Right lobe of liver (tissue), 6 donors: ENCODE results near the gene SF3B3. TPM values are rescaled to one million over a fixed set of nuclear protein-coding genes. Genes with fewer than 3 reads are reported as not detected.

Experiments used
- ATAC-seq, 4 donors: fragments of 200-7000 bp; cut with Tn5 transposase; one replicate each; pipeline ENCODE4 v1.9.1; 2020; ENCODE audit warnings: mild to moderate bottlenecking in 4 of 4, moderate library complexity in 4 of 4
- DNase-seq, 3 donors: peaks; one replicate each; pipeline ENCODE4 v3.0.0-alpha.2; 2020
- H3K27ac ChIP-seq, 3 donors: fragments of 200-600 bp; one replicate each; pipeline ENCODE4 v1.8.0; 2022
- H3K27me3 ChIP-seq, 2 donors: fragments of 200-600 bp; one replicate each; pipeline ENCODE4 v1.8.0; 2022
- H3K36me3 ChIP-seq, 4 donors: fragments of 200-600 bp; sonication (generic) in 1 of 4; one replicate each; pipeline versions ENCODE4 v1.5.1 to v1.8.0; 2017 to 2022; ENCODE audit warnings: control low read depth in 1 of 4
- H3K4me1 ChIP-seq, 4 donors: fragments of 200-600 bp; sonication (generic) in 1 of 4; one replicate each; pipeline versions ENCODE4 v1.5.1 to v1.8.0; 2017 to 2022; ENCODE audit warnings: control low read depth in 1 of 4
- H3K4me3 ChIP-seq, 3 donors: fragments of 200-600 bp; one replicate each; pipeline ENCODE4 v1.8.0; 2022
- H3K9me3 ChIP-seq, 4 donors: fragments of 200-600 bp; sonication (generic) in 1 of 4; one replicate each; pipeline versions ENCODE4 v1.5.1 to v1.8.0; 2017 to 2022; ENCODE audit warnings: control low read depth in 1 of 4
- POLR2A ChIP-seq: fragments of 450-650 bp; IDR thresholded peaks from one replicate; pipeline ENCODE4 v1.6.1; 2017; ENCODE audit warnings: antibody characterized with exemption, mild to moderate bottlenecking
- WGBS: methylation state at CpG from one replicate; pipeline ENCODE4 v1.1.6; 2018; ENCODE audit warnings: low coverage, low lambda C conversion rate; ENCODE audit not compliant: insufficient coverage; ENCODE audit errors: missing lambda C conversion rate; 5-methylcytosine and 5-hydroxymethylcytosine counted together
- intact Hi-C, 2 donors: fragments of 100-400 bp; cut with DNase I; formaldehyde crosslinking; loops; one replicate each; pipeline versions ENCODE4 v1.11.2 to v1.14.1; 2022
- total RNA-seq, 6 experiments: library from RNA; depleted of rRNA in 2 of 6; stranded (reverse); fragments of >200 nt in 2 of 6; fragmentation: NEBNext Ultra II Directional in 3 of 6; extraction: Animal tissue kit (Norgen Biotek cat#: 25700) in 3 of 6; gene quantifications; one replicate each; pipeline versions ENCODE4 v1.1.0 to v1.2.4, GENCODE V29; 2016 to 2023
- TF ChIP-seq, protein P1 (sequence below), 4 donors: fragments of 200-600 bp in 3 of 4; fragments of 450-650 bp in 1 of 4; IDR thresholded peaks; one replicate each; pipeline versions ENCODE4 v1.5.1 to v1.8.0; 2016 to 2022; ENCODE audit warnings: antibody characterized with exemption in 4 of 4, mild to moderate bottlenecking in 2 of 4
- donor health status: DM: no; HTN: yes; CAD: no.
- donor health status: DM: no; HTN: no; CAD: no.
- donor health status: DM: no; HTN: no; CAD: no.
- donor health status: DM: no; HTN: yes; CAD: no.
- donor health status: DM: no; HTN: yes; CAD: no.

Gene SF3B3
- total RNA-seq, 6 experiments from 2014 or later: 51.4 to 110 (median 90.7) TPM

DNA sequence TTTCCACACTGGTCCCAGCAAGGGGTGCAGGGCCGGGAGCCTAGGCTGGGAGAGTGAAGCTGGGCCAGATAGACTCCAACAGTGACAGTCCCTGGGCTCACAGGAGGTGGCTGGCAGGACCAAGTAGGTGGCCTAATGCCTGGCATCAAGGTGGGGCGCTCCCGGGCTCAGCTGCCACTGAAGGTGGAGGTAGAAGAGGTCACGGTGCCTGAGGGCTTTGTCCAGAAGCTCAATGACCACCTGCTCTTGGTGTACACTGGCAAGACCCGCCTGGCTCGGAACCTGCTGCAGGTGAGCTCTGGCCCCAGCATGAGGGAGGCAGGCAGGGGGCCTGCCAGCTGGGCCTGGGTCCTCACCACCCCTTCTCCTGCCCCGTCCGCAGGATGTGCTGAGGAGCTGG, 45.4 kb upstream of the SF3B3 start:
- TF ChIP-seq, protein P1, sequence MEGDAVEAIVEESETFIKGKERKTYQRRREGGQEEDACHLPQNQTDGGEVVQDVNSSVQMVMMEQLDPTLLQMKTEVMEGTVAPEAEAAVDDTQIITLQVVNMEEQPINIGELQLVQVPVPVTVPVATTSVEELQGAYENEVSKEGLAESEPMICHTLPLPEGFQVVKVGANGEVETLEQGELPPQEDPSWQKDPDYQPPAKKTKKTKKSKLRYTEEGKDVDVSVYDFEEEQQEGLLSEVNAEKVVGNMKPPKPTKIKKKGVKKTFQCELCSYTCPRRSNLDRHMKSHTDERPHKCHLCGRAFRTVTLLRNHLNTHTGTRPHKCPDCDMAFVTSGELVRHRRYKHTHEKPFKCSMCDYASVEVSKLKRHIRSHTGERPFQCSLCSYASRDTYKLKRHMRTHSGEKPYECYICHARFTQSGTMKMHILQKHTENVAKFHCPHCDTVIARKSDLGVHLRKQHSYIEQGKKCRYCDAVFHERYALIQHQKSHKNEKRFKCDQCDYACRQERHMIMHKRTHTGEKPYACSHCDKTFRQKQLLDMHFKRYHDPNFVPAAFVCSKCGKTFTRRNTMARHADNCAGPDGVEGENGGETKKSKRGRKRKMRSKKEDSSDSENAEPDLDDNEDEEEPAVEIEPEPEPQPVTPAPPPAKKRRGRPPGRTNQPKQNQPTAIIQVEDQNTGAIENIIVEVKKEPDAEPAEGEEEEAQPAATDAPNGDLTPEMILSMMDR (IDR thresholded peaks at IDR 0.05): no peak
- no peak for TF ChIP-seq POLR2A
- intact Hi-C loops: no loop called here
- no peak overlapping the region for H3K27ac ChIP-seq
- H3K9me3 ChIP-seq: no peaks in the 10 kb centered on the region
- H3K27me3 ChIP-seq: no peaks in the 10 kb centered on the region
- no peak overlapping the region for H3K4me3 ChIP-seq
- peaks cover 0 to 52% (median 10%) of the 10 kb centered on the region in 4 donors for H3K36me3 ChIP-seq
- no CpG with 5 or more reads among the region's 8 CpGs for WGBS
- DNase-seq: peak in 1 of 3 donors; percentile 44
- no peak for ATAC-seq
- H3K4me1 ChIP-seq: no peaks in the 10 kb centered on the region

DNA sequence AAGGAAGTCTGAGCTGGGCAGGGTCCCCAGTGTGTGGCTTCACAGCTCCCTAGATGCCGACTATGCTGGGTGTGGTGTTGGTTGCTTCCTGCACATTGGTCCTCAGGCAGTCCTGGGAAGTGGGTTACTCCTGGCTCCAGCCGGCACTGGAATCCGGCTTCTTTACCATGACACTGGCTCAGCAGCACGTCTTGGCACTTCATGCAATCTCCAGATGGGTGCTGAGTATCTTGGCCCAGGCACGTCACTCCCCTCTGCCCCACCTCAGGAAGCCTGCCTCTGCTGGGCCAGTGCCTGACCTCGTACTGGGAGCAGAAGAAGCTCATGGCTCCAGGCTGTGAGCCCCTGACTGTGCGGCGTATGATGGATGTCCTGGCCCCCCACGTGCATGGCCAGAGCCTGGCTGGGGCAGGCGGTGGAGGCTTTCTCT, 44.7 kb upstream of the SF3B3 start:
- Histone ChIP-seq H3K27ac (no peak overlapping the region), H3K27me3 (no peaks in the 10 kb centered on the region), H3K9me3 (no peaks in the 10 kb centered on the region), H3K36me3 (peaks cover 0 to 53% (median 13%) of the 10 kb centered on the region in 4 donors), H3K4me1 (no peaks in the 10 kb centered on the region), H3K4me3 (no peak overlapping the region)
- ATAC-seq (peak in 2 of 4 donors; percentile 16 to 28), DNase-seq (peak in 1 of 3 donors; percentile 40)
- intact Hi-C loops: no loop called here
- WGBS: 40% methylated on average over 1 of the region's 10 CpGs
- TF ChIP-seq POLR2A: no peak
- TF ChIP-seq, protein P1 (IDR thresholded peaks at IDR 0.05): no peak

DNA sequence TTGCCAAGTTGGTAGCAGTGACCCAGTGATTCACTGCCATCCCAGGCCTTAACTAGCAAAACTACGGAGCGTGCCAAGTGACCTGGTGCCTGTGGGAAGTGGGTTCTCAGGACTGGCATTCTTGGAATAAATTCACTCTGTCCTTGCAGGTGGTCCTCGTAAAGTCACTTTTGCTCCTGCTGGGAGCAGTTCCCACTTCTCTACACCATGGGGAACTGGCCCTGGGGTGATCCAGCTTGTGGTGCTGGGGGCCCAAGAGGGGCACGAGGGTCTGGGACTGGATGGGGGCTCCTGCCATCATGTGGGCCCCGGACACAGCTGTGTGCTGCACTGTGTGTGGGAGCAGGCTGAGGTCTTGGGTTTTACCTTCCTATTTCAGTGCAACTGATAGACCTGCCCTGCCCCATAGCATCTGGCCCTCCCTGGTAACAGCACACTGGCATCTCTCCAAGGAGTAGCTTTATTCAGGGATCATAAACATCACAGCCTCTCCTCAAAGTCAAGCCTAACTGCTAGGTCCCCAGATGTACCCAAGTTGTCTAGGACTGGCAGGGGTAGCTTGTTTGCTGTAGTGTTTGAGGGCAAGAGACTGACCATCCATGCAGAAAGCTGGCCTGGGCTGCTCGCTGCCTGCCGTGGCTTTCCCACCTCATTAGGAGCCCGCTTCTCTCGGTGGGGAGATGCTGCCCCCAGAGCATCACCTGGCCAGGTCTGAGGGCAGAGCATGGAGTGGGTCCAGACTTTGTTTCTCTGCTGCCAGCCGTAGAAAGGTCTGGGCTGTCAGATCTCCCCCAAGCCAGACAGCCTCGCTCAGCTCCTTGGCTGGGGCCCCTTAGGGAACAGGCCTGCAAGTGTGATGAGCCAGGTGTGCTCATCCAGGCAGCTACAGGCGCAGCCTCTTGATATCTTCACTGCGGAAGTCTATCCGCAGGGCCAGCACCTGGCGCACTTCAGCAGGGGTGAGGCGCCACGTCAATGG, 43.2 kb upstream of the SF3B3 start:
- H3K4me3 ChIP-seq: no peak overlapping the region
- 80% methylated on average over 1 of the region's 17 CpGs for WGBS
- H3K9me3 ChIP-seq: no peaks in the 10 kb centered on the region
- H3K27ac ChIP-seq: no peak overlapping the region
- intact Hi-C loops: no loop called here
- no peaks in the 10 kb centered on the region for H3K4me1 ChIP-seq
- peak in 1 of 3 donors; percentile 45 for DNase-seq
- H3K36me3 ChIP-seq: peaks cover 0 to 57% (median 15%) of the 10 kb centered on the region in 4 donors
- TF ChIP-seq, protein P1 (IDR thresholded peaks at IDR 0.05): no peak
- no peak for TF ChIP-seq POLR2A
- H3K27me3 ChIP-seq: no peaks in the 10 kb centered on the region
- no peak for ATAC-seq

DNA sequence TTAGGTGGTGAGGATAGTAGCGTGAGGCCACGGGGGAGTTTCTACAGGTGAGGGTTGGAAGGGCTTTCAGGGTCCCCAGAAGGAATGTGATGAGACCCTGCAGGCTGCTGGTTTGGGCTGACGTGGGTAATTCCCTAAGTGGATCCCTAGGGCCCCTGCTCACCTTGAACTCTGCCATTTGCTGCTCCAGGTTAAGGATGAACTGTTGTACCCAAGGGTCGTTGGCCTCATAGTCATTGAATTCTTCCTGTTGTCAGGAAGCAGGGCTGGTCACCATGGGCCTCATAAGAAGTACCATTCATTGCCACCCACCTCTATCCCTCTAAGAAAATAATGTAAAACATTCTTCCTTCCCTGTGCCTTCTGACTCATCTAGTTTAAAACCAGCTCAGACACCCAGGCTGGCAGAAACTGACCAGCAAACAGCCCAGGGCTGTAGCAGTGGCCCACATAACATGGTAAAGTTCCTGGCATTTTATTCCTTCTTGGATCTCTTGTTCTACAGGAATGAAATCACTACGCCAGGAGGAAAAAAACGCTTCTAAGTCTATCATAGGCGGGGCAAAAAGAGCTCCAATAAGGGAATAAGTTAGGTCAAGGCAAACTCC, 41.6 kb upstream of the SF3B3 start:
- Histone ChIP-seq H3K27me3 (no peaks in the 10 kb centered on the region), H3K4me3 (no peak overlapping the region), H3K36me3 (peaks cover 0 to 63% (median 16%) of the 10 kb centered on the region in 4 donors), H3K4me1 (no peaks in the 10 kb centered on the region), H3K27ac (no peak overlapping the region), H3K9me3 (no peaks in the 10 kb centered on the region)
- intact Hi-C loops: no loop called here
- DNase-seq (no peak), ATAC-seq (no peak)
- whole genome bisulfite sequencing: 100% methylated on average over 4 of the region's 7 CpGs
- TF ChIP-seq, protein P1 (IDR thresholded peaks at IDR 0.05): no peak
- TF ChIP-seq POLR2A: no peak
